ENCODE results near the gene BRPF1.
A peak's percentile ranks its signal among the peaks of the same experiment; 100 is the strongest.

The BRPF1 gene

DNA sequence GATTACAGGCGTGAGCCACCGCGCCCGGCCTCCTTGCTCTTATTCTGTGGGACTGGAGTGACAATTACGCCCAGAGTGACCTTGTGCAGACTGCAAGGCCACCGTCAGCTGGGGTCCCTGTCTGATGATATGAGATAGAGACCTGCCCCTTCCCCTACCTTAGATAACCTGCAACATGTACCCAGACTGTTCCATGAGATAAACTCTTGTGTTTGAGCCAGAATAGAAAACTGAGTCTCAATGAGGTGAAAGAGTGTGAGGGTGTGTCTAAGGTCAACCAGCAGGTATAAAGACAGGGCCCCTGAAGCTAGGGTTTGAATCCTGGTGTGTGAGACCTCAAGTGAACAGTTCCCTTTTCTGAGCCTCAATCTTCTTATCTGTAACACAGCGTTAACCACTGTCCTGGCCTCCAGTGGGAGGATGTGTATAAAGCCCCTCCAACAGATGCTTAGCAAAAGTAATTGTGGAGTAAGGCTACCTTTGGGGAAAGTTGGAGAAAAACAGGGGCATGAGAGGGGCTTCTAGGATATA lies 54.7 kb downstream of the BRPF1 start:
- no peak for DNase-seq

DNA sequence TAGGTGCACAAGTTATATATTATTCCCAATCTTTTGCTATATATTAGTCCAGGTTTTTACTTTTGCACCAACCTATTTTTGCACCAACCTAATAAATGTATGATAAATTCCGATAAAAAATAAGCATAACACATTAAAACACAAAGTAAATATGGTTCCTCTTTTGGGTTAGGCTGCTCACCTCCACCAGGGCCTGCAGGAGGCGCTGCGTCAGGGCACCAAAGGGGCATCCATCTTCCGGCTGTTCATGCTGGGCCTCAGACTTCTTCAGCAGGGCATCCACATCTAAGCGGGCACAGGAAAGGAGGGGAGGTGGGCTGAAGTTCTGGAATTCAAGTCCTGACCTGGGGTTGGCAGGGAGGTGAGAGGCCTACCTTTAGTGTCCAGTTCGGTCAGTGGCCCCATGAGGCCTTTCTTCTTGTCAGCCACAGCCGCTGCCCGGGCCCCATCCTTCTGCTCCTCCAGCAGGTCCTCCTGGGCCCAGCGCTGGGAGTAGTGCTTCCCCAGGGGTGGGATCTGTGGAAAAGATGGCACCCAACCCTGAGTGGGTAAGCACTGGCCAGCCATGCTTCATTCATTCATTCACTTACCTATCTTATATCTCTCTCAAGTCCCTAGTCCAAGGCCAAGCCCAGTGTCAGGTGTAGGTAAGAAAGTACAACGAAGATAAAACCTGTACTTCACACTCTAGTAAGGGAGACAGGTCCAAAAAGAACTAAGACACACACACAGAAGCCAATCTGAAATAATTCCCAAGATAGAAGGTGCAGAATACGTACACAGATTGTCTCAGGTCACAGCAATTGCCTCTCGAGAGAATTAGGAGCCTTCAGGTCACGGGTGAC lies 55.5 kb downstream of the BRPF1 start:
- no peak for DNase-seq

DNA sequence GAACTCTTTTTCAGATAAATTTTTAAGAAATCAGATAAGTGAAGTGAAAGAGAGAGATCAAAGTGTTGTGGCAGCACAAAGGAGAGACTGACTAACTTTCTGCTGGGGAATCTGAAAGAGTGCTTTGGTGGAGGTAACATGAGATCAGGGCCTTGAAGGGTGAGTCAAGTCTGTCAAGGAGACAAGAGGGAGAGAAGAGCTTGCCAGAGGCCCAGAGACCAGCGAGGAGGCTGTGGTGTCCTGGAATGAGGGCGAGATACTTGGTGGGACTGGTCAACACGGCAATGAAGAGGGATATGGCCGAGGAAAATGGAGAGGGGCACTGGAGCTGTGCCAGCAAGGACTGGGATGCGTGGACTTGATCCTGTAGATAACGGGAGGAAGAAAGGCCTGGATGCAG lies 56.2 kb downstream of the BRPF1 start:
- no peak for DNase-seq

DNA sequence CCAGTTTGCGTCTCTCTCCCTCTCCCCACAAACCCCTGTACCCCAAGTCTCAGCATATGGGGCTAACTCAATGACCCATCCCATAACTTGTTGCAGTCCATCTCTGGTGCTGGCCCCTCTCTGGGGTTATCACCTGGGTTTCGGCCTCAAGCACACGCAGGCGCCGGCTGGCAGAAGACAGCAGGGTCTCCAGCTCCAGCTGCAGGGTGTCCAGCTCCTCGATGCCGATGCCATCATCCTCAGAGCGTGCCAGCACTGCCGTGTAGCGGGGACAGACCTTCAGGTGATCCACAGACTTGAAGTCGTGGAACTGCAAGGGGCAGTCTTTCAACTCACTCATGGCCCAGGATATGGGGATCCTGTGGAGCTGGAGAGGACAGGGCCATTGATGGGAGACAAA lies 59.6 kb downstream of the BRPF1 start:
- DNase-seq = no peak

DNA sequence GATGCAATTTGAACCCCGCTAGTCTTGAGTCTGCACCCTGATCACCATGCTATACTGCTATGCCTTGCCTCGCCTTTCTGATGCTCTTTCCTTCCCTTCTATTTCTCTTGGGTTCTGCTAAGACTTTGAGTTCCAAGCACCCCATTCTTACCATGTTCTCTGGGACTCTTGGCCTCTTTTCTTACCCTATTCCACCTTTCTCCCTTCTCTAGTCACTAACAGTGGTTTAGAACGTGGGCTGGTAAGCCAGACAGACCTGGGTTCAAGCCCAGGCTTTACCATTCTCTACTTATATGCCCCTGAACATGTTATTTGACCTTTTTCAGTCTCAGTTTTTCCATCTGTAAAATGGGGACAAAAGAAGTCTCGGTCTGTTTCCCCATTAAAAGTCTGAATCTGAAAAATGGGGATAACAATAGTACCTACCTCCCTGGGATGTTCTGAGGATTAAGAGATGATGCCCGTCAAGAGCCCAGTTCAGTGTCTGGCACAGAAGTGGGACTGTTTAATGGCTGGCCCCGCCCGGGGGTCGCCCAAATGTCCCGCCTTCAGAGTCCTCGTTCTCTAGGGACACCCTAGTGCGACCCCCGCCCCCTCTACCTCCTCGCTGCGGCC lies 60.4 kb downstream of the BRPF1 start:
- no peak for DNase-seq

DNA sequence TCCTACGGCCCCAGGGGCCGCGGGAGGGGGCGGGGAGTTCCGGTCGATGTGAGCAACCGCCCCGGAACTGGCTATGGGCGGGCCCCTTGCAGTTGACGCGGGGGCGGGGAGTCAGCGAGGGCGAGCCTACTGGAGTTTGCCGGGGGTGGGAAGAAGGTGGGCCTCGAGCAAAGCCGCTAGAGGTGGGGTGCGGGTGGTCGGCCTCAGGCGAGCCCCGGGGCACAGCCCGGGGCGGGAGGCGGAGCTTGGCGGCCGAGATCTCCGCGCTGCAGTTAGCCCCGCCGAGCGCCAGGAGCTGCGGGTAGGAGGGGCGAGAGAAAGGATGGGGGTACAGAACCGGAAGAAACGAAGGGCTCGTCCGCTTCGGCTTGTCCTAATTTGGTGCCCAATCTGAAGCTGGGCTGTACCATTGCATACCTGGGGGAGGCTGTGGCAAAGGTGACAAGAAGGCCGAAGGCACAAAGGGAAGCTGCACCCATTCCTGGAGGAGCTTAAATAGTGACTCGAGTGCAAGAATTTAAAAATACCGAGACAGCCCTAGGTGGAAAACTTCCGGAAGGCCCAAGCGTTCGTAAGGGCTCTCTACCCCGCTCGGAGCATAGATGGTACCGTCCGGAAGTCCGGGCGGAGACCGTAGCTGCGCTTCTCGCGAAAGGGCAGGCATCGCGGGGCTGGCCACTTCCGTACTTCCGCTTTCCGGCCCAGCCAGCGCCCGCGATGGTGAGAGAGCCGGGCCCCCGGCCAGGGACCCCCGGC lies 61.0 kb downstream of the BRPF1 start, which contains the start of the genes ARPC4 and TADA3:
ARPC4 (plus strand) TSS at position 678 of the 756 bp plus-strand sequence; CDS start at position 718, 40 bp downstream.
TADA3 (minus strand) TSS at position 69 of the 756 bp plus-strand sequence. CDS start 1,007 bp downstream, outside the sequence.
- peak; percentile 78 to 98 (median 91) for DNase-seq

DNA sequence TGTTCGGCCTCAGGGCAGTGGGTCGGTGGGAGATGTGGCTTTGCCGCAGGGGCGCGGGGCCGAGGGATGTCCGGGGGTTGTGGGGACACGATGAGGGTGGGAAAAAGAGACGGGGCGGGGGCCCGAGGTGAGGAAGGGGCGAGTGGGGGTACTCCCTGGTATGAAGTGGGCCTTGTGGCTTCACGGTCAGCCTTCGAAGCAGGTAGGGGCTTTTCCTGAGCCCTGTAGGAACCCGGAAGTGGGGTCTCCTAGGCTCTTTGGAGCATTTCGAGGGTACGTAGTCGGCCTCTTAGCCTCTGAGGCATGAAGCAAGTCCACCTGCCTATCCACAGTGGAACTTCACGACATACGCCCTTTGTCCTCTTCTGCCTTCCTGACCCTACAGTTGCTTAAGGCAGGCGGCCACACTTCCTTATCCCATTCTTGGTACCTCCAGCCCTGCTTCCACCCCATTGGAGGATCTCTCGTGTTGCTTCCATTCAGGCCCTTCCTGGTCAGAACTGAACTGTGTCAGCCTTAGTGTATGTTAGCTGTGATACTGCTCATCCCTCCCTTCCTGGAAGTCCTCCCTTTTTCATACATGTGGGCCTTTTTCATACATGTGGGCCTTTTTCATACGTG lies 61.7 kb downstream of the BRPF1 start:
- DNase-seq = no peak

DNA sequence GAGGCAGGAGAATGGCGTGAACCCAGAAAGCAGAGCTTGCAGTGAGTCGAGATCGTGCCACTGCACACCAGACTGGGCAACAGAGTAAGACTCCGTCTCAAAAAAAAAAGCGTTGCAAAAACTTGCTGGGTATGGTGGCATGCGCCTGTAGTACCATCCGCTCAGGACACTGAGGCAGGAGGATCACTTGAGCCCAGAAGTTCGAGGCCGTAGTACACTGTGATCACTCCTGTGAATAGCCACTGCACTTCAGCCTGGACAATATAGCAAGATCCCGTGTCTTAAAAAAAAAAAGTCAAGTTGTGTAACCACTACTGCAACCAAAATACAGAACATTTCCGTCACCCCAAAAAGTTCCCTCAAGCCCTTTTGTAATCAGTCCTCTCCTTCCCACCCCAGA lies 62.9 kb downstream of the BRPF1 start:
- DNase-seq = no peak

DNA sequence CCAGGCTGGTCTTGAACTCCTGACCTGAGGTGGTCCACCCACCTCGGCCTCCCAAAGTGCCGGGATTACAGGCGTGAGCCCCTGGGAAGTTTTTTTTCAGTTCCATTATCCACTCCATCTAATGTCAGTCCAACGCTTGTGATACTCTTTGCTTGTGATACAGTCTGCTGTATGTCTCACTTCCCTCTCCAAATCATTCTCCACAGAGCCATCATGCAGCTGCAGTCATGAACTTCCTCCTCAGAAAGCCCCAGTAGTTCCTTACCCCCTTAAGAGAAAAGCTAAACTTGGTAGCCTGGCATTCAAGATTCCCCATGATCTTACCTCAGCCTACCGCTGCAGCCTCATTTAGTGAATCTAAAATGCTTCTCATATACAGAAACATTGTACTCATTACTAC lies 63.7 kb downstream of the BRPF1 start:
- no peak for DNase-seq

DNA sequence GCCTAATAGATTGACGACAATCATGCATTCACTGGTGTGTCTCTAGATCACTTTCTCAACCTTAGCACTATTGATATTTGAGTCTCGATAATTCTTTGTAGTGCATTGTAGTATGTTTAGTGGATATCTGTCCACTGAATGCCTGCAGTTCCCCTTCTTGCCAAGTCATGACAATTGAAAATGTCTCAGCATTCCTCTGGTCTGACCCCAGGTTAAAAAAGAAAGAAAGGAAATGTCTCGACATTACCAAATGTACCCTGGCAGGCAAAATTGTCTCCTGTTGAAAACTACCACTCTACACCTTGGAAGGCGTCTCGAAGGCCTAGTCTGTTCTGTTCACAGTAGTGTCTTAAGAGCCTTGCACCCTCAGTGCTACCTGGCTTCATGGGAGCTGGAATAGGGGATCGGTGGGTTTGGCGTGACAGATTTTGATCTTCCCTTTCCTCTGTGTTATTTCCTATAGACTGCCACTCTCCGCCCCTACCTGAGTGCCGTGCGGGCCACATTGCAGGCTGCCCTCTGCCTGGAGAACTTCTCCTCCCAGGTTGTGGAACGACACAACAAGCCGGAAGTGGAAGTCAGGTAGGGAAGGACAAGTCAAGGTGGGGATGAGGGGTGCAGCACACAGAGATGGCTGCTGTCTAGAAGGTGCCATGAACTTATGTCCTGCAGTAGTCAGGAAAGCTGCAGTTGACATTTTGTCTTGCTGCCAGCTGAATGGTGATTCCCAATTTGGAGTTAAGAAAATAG lies 65.8 kb downstream of the BRPF1 start:
- no peak for DNase-seq

Measured in hypothalamus (tissue), 51 donors.